IPS-15b (cell line): ENCODE data around the gene TBC1D22A.

Experiments
- H3K27me3 ChIP-seq: one replicate; pipeline ENCODE4 v1.6.1; 2013; ENCODE audit warnings: low read length; ENCODE audit not compliant: control insufficient read depth, insufficient read depth
- H3K36me3 ChIP-seq: one replicate; pipeline ENCODE4 v1.6.1; 2013; ENCODE audit warnings: low read length; ENCODE audit not compliant: control insufficient read depth, insufficient read depth
- H3K4me1 ChIP-seq: one replicate; pipeline ENCODE4 v1.6.1; 2013; ENCODE audit warnings: mild to moderate bottlenecking, low read length; ENCODE audit not compliant: control insufficient read depth, insufficient read depth
- H3K4me3 ChIP-seq: one replicate; pipeline ENCODE4 v1.5.1; 2013; ENCODE audit warnings: low read depth, low read length
- H3K9ac ChIP-seq: one replicate; pipeline ENCODE4 v1.6.1; 2013; ENCODE audit warnings: low read depth, mild to moderate bottlenecking, low read length
- H3K9me3 ChIP-seq: one replicate; pipeline ENCODE4 v1.6.1; 2013; ENCODE audit warnings: mild to moderate bottlenecking, low read length; ENCODE audit not compliant: control insufficient read depth, insufficient read depth

The TBC1D22A gene

DNA sequence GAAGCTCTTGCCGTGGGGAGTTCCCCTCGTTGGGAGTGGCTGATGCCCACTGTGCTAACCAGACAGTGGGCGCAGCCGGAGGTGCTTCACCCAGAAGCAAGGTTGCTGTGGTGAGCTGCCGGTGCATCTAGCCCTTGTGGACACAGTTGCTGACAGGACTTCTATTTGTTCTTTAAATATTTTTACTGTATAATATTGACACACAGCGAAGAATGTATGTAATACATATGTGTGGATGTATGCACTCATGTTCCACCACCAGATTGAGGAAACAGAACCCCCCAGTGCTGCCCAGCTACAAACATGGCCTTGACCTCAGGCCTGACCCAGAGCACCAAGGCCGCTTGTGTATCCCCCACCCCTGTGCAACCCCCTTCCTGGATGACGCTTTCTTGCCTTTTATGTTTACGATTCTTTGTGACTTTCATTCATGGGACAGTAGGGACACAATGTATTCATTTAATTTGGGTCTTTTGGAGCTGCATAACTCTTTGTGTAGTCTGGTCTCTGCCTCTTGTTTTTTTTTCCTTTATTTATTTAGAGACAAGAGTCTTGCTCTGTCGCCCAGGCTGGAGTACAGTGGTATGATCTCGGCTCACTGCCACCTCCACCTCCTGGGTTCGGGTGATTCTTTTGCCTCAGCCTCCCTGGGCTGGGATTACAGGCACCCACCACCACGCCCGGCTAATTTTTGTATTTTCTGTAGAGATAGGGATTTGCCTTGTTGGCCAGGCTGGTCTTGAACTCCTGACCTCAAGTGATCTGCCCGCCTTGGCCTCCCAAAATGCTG lies 132.6 kb downstream of the TBC1D22A start:
- Histone ChIP-seq H3K4me1 (no peaks in the 10 kb centered on the region), H3K9ac (no peak overlapping the region), H3K4me3 (no peak overlapping the region), H3K36me3 (peaks cover 2% of the 10 kb centered on the region), H3K9me3 (no peaks in the 10 kb centered on the region), H3K27me3 (no peaks in the 10 kb centered on the region)

DNA sequence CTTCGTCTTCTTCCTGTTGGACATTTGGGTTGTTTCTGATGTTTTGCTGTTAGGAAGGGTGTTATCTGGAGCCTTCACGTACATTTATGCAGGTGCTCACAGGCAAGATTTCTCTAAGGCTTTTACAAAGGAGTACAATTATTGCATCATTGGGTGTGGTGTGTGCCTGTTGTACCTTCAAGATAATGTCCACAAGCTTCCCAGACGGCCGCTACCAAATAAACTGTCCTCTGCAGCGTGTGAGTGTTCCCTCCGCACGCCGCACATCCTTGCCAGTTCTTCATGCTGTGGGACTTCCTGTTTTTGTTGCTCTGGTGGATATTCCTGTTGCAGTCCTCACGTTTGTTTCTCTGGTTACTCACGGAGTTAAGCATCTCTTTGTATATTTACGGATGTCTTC lies 133.3 kb downstream of the TBC1D22A start:
- Histone ChIP-seq H3K27me3 (no peaks in the 10 kb centered on the region), H3K4me1 (no peaks in the 10 kb centered on the region), H3K36me3 (peaks cover 2% of the 10 kb centered on the region), H3K9me3 (no peaks in the 10 kb centered on the region), H3K9ac (no peak overlapping the region), H3K4me3 (no peak overlapping the region)

DNA sequence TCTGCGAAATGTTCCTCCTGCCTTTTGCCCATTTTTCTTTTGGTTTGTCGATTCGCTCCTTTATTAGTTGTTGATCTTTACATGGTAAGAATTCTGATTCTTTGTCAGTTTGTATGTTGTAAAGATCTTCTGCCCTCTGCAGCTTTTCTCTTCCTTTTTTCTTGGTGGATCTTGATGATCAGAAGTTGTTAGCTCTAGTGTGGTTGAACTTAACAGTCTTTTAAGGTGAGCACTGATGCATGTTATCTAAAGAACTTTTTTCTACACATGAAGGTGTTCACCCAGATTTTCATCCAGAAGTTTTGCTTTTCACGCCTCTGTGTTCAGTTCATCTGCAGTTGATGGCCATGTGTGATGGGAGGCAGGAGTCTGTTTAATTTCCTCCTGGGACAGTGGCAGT lies 133.7 kb downstream of the TBC1D22A start:
- Histone ChIP-seq H3K9ac (no peak overlapping the region), H3K9me3 (no peaks in the 10 kb centered on the region), H3K36me3 (peaks cover 2% of the 10 kb centered on the region)

DNA sequence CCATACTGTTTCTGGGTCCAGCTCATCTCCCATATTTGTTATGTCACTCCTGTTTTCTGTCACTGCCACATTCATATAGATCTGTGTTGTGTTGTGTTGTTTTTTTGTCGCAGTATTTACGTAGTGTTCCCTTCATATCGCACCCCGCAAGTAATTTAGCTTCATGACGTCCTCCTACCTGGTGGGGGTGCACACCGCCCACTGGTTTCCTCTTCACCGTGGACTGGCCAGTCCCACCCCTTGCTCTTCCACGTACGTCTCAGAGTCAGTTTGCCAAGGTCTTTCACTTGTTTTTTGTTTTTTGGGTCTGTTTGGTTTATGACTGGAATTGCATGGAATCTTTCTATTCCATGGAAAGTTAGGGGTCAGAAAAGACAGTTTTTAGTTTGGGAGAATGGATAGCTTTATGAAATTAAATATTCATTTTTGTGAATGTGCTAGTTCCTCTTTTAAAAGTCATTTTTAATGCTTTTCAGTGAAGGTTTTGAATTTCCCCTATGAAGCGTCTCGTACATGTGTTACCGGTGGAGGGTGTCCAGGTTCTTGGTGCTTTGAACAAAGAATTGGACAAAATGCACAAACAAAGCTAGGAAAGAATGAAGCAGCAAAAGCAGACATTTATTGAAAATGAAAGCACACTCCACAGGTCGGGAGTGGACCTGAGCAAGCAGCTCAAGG lies 134.3 kb downstream of the TBC1D22A start:
- H3K27me3 ChIP-seq: no peaks in the 10 kb centered on the region
- no peaks in the 10 kb centered on the region for H3K9me3 ChIP-seq
- H3K36me3 ChIP-seq: peaks cover 2% of the 10 kb centered on the region
- H3K4me1 ChIP-seq: no peaks in the 10 kb centered on the region
- no peak overlapping the region for H3K4me3 ChIP-seq
- H3K9ac ChIP-seq: no peak overlapping the region

More for the DNA sequence above, 133.7 kb downstream of the TBC1D22A start:
- no peak overlapping the region for H3K4me3 ChIP-seq
- no peaks in the 10 kb centered on the region for H3K4me1 ChIP-seq
- no peaks in the 10 kb centered on the region for H3K27me3 ChIP-seq

DNA sequence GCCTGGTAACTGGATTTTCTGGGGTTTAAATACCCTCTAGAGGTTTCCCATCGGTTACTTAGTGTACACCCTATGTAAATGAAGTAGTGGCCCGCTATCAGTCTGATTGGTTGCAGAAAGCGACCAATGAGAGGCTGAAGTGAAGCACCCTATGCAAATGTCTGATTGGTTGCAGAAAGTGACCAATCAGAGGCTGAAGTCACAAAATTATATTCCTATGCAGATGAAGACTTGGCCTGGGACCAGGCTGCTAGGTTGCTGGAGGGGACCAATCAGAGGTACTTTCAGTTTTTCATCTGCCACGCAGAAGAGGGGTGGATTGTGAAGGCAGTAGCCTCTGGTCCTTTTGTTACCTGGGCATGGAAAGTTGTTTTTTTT lies 134.8 kb downstream of the TBC1D22A start:
- Histone ChIP-seq H3K27me3 (no peaks in the 10 kb centered on the region), H3K4me1 (no peaks in the 10 kb centered on the region), H3K9me3 (no peaks in the 10 kb centered on the region), H3K36me3 (peaks cover 2% of the 10 kb centered on the region), H3K9ac (no peak overlapping the region), H3K4me3 (no peak overlapping the region)

DNA sequence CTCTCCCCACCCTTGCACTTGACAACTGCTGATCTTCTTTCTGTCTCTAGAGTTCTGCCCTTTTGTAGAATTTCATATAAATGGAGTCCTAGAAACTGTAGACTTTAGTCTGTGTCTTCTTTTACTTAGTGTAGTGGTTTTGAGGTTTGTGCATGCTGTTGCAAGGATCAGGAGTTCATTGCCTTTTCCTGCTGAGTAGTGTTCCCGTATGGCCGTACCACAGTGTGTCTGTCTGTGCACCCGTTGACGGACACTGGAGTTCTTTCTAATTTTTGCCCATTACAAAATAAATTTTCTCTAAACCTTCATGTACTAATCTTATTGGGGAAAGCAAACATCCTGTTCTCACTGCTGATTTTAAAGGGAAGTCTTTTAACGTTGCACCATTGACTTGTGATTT lies 138.1 kb downstream of the TBC1D22A start:
- no peaks in the 10 kb centered on the region for H3K9me3 ChIP-seq
- no peak overlapping the region for H3K4me3 ChIP-seq
- no peaks in the 10 kb centered on the region for H3K27me3 ChIP-seq
- no peaks in the 10 kb centered on the region for H3K4me1 ChIP-seq
- no peaks in the 10 kb centered on the region for H3K36me3 ChIP-seq
- H3K9ac ChIP-seq: no peak overlapping the region

DNA sequence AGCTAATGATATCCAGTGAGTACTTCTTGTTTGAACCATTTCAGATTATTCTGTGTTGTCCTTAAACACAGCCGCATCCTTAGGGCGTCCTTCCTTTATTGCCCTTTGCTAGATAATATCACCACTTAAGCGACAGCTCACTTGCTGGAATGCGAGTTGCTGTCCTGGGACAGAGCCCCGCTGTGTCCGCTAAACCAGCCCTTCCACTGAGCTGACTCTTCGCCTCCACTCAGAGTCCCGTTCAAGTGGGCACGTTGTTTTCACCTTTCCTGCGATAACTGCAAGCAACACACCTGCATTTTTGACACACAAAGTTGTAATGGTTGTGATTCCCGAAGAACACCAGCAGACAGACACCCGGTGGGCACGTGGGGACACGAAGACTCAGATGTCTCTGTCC lies 140.0 kb downstream of the TBC1D22A start:
- Histone ChIP-seq H3K9ac (no peak overlapping the region), H3K9me3 (no peaks in the 10 kb centered on the region), H3K27me3 (no peaks in the 10 kb centered on the region), H3K36me3 (peaks cover 2% of the 10 kb centered on the region), H3K4me1 (no peaks in the 10 kb centered on the region), H3K4me3 (no peak overlapping the region)

DNA sequence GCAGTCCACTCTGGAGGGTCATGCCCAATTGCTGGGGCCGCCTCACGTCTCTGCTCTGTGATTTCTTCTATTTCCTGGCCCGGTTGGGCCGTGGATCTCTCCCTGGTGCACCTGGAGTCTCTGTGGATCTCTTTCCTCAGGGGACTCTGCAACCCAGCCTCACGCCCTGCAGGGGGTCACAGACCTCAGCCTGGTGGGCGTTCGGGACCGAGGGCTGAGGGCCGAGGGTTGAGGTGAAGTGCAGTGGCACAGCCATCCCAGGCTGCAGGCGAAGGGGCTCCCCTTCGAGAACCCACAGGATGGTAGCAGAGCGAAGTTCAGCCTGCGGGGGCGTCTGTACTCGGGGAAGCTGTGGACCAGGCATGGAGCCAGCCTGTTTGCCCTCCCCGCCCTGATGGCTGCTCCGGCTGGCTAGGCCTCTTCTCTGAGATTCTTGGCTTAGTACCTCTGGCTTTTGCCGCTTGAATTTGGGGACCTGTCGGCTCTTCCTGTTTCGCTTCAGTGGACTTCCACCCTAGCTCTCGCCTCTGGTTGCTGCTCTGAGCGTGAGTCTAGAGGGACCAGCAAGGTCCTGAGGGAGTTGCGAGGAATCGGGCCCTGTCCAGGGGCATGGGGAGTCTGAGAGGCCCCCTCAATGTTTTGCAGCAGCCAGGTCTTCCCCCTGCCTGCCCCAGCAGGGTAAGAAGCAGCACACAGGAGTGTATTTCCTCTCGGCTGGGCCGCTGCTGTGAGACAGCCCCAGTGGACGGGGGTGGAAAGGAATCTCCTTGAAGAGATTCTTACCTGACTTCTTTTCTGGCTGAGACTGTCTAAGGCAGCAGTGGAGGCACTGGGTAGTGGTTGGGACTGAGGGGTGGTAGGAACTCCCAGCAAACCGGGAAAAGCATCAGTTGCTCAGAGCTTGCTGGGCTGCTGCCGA lies 140.8 kb downstream of the TBC1D22A start:
- peaks cover 2% of the 10 kb centered on the region for H3K36me3 ChIP-seq
- H3K27me3 ChIP-seq: no peaks in the 10 kb centered on the region
- H3K9ac ChIP-seq: no peak overlapping the region
- H3K4me3 ChIP-seq: no peak overlapping the region
- no peaks in the 10 kb centered on the region for H3K9me3 ChIP-seq
- H3K4me1 ChIP-seq: no peaks in the 10 kb centered on the region

DNA sequence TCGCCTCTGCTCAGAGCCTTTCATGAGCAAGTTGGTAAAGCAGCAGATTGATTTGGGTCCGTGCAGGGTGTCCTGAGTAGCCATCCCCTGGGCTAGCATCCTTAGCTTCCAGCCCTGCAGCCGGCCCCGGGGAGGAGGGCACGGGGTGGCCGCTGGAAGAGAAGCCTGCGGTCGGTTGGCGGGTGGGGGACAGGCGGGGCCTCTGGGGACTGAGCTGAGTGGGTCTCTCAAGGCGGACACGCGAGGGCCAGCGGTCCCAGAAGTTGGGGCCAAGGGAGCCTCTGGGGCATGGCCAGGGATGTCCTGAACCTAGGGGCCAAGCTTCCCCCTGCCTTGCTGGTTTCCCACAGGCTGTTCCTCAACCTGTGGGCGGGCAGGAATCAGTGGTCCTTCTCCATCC lies 143.0 kb downstream of the TBC1D22A start:
- Histone ChIP-seq H3K36me3 (peaks cover 2% of the 10 kb centered on the region), H3K9ac (no peak overlapping the region), H3K4me3 (no peak overlapping the region), H3K4me1 (no peaks in the 10 kb centered on the region), H3K9me3 (no peaks in the 10 kb centered on the region), H3K27me3 (no peaks in the 10 kb centered on the region)

DNA sequence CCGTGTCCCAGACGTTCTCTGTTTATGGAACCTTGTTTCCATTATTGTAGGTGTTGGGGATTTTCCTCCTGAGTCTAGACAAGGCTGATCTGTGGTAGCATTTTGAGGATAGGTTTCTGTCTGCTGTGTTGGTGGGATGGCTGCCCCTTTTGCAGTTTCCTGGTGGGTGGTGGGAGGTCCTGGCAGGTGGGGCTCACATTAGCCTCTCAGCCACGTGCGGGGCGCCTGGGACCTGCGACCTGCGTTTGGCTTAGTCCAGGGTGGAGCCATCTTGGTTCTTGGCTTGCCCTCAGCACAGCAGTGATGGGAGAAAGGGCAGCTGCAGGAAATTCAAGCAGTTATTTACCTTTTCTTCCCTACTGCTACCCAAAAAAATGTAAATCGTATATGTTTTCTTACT lies 143.4 kb downstream of the TBC1D22A start:
- Histone ChIP-seq H3K4me1 (no peaks in the 10 kb centered on the region), H3K9ac (no peak overlapping the region), H3K9me3 (no peaks in the 10 kb centered on the region), H3K27me3 (no peaks in the 10 kb centered on the region), H3K4me3 (no peak overlapping the region), H3K36me3 (peaks cover 2% of the 10 kb centered on the region)

DNA sequence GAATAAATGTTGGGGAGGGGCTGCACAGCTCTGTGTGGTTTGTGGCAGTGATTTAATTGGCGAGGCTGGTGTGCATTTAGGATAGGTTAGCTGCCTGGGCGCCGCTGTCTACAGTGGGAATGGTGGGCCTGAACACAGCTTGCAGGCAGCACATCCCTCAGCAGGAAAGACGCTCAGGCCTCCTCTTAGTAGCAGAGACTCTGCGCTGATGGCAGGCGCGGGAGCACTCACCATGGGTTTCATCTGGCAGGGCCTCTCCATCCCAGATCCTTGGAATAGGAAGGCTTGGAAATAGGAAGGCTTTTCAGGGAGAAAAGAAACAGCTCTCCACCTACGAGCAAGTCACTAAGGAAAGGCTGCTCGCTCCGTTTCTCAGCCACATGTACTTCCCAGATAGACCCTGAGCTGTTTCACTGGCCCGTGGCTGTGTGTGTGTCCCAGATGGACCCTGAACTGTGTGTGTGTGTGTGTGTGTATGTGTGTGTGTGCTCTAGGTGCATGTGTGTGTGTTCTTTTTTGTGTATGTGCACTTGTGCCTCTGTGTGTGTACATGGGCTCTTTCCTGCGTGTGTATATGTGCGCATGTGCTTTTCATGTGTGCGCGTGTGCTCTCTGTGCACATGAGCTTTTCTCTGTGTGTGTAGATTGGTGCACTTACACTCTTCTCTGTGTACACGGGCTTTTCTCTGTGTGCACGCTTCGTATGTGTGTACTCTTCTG lies 144.0 kb downstream of the TBC1D22A start:
- peaks cover 2% of the 10 kb centered on the region for H3K36me3 ChIP-seq
- H3K9ac ChIP-seq: no peak overlapping the region
- no peaks in the 10 kb centered on the region for H3K27me3 ChIP-seq
- no peaks in the 10 kb centered on the region for H3K4me1 ChIP-seq
- no peaks in the 10 kb centered on the region for H3K9me3 ChIP-seq
- H3K4me3 ChIP-seq: no peak overlapping the region
